SU-DHL-6 (cell line): Measurements from ENCODE around the gene RASSF4.

Experiments used
- EZH2phosphoT487 ChIP-seq: fragments of 200-600 bp; sonication (generic), shearing (Covaris generic); conservative IDR thresholded peaks from 2 replicates; pipeline ENCODE4 v1.6.1; 2018; ENCODE audit warnings: mild to moderate bottlenecking, antibody characterized with exemption, low read length, moderate library complexity, mixed read lengths
- TF ChIP-seq, protein P1 (sequence below): fragments of 200-600 bp; sonication (generic); IDR thresholded peaks from one replicate; pipeline ENCODE4 v1.5.1; 2017; ENCODE audit warnings: antibody characterized with exemption, mild to moderate bottlenecking, low read length, moderate library complexity; ENCODE audit not compliant: insufficient read depth, poor library complexity, severe bottlenecking

GRCh38 chr10:45001381-45002148 lies 42.0 kb downstream of the RASSF4 start:
- TF ChIP-seq, protein P1, sequence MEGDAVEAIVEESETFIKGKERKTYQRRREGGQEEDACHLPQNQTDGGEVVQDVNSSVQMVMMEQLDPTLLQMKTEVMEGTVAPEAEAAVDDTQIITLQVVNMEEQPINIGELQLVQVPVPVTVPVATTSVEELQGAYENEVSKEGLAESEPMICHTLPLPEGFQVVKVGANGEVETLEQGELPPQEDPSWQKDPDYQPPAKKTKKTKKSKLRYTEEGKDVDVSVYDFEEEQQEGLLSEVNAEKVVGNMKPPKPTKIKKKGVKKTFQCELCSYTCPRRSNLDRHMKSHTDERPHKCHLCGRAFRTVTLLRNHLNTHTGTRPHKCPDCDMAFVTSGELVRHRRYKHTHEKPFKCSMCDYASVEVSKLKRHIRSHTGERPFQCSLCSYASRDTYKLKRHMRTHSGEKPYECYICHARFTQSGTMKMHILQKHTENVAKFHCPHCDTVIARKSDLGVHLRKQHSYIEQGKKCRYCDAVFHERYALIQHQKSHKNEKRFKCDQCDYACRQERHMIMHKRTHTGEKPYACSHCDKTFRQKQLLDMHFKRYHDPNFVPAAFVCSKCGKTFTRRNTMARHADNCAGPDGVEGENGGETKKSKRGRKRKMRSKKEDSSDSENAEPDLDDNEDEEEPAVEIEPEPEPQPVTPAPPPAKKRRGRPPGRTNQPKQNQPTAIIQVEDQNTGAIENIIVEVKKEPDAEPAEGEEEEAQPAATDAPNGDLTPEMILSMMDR, result no peak
- TF ChIP-seq EZH2phosphoT487, result no peak
